Measurements from ENCODE around the gene CBX4.

Gene CBX4

DNA sequence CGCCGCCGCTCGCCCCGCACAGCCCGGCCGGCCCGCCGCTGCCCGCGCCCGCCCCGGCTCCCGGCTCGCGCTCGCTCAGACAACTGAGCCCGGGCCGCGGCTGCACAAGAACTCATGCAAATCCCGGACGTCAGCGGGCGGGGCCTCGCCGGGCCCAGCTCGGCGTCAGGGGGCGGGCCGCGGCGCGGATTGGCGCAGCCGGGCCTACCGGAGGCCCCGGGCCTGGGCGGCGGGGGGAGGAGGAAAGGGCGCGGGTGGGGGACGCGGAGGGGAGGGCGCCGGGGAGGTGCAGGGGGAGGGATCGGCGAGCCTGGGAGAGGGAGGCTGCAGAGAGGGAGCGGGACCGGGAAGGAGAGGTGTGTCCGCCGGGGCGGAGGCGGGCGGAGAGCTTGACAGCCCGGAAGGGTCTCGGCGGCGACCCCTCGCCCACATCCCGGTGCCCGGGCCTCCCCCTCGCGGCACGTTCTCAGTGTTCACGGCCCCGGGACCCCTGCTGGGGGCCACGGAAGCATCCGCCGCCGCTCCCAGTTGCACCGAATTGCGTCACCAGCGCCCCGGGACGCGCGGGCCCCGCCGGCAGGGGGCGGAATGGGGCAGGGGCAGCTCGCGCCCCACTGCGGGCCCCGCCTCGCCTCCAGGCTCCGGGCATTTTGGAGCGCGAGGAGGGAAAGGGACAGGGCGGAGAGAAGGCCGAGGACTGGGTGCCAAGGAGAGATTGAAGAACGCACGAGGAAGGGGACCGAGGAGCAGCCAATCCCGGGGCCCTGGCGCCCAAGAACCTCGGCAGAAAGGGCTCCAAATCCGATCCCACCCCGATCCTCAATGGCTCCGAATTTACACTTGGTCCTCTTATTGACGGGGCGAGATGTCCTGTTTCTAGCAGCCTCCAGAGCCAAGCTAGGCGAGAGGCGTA lies at the start of gene CBX4:
Gene CBX4 (minus strand): TSS at position 85 of the 913 bp plus-strand sequence. CDS start 189 bp downstream, outside the sequence.
- peak; percentile 88 for DNase-seq

DNA sequence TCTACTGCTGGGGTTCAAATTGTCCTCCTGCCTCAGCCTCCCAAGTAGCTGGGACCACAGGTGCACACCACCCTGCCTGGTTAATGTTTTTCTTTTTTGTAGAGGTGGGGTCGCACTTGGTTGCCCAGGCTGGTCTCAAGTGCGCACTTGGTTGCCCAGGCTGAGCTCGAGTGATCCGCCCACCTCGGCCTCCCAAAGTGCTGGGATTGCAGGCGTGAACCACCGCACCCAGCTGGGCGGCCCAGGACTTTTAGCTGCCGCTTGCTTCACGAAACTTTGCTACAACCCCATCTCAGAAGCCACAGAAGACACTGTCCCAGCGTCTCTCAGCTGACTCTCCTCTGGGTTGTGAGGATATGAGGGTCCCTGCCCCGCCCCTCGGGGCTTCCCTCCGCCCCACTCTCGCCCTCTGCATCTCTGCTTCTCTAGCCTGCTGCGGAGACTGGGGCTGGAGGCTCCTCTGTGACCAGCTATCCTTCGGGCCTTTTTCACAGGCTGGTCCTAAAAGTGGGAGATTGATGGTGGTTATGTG lies 48.8 kb upstream of the CBX4 start:
- DNase-seq: no peak

DNA sequence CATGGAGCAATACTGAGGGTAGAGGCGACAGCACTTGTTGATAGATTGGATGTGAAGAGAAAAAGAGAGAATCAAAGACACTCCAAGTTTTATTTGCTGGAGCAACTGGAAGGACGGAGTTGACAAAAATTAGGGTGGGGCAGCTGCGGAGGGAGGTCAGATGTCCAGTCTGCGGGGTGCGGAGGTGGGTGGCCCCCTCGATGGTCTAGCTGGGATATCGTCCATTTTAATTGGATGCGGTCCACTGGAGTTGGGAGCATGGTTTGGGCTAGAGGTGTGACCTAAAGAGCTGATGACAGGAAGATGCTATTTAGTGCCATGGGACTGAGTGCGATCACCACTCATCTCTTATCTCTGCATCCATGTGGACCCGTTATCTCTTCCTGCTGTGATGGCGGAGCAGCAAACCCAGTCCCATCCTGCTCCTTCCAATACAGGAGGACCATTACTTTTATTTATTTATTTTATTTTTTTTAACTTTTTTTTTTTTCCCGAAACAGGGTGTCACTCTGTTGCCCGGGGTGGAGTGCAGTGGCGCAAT lies 48.3 kb upstream of the CBX4 start:
- no peak for DNase-seq

DNA sequence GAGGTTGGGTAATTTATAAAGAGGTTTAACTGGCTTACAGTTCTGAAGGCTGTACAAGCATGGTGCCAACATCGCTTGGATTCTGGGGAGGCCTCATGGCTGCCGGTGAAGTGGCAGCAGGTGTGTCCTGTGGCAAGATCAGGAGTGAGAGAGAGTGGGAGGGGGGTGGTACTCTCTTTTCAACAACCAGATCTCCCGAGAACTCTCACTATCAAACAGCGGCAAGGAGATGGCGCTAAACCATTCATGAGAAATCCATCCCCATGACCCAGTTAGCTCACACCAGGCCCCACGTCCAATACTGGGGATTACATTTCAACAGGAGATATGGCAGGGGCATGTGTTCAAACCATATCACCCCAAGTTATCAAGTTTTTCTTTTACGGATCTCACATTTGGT lies 44.0 kb upstream of the CBX4 start:
- no peak for DNase-seq

DNA sequence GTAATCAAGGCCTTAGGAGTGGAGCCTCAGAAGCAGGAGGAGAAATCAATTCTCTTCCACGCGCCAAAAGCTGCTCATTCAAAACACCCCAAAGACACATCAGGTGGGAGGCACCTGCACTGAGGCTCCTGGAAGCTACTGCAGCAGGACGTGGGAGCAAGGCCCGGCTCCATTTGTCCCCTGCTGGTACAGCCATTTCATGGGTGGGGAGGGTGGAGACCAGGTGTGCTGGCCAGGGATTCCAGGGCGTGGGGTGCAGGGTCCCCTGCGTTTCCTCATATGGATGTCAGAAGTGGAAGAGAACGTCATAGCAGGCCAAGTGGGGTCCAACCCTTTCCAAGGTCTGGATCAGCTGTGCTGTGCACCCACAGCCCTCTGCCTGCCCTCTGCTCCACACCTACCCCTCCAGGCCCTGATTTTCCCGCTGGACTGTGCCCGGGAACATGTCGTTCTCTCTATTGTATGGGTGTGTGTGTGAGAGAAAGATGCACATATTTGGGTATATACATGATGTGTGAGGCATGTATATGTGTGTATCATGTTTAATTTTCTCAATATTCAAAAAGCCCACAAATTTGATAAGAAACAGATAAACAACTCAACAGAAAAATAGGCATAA lies 39.2 kb upstream of the CBX4 start:
- DNase-seq: no peak

DNA sequence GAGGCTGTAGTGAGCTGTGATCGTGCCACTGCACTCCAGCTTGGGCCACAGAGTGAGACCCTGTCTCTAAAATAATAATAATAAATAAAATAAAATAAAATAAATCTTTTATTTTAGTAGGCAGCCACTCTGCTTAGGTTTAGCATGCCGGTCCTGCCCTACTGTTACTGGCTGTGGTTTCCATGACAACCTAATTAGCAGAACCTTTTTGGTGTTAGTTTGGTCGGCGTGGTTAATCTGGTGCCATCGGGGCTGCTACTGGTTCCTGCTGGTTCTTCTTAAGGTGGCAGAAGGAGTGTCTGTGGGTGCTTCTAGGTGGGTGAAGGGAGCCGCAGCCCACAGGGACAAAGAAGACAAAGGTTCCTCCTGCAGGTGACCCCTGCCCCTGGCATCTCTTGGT lies 37.8 kb upstream of the CBX4 start:
- DNase-seq: no peak

DNA sequence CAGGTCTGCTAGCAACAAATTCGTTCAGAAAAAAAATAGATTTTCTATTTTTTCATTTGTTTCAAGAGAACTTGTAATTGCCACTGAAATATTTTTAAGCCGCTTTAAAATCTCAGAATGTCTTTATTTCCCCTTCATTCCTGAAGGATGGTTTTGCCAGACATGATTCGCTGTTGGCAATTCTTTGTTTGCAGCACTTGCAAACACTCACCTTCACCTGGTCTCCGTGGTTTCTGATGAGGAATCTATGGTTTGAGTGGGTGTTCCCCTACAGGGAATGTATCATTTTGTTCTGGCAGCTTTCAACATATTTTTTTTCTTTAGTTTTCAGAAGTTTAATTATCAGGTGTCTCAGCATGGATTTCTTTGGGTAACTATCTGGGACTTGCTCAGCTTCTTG lies 36.3 kb upstream of the CBX4 start:
- no peak for DNase-seq

DNA sequence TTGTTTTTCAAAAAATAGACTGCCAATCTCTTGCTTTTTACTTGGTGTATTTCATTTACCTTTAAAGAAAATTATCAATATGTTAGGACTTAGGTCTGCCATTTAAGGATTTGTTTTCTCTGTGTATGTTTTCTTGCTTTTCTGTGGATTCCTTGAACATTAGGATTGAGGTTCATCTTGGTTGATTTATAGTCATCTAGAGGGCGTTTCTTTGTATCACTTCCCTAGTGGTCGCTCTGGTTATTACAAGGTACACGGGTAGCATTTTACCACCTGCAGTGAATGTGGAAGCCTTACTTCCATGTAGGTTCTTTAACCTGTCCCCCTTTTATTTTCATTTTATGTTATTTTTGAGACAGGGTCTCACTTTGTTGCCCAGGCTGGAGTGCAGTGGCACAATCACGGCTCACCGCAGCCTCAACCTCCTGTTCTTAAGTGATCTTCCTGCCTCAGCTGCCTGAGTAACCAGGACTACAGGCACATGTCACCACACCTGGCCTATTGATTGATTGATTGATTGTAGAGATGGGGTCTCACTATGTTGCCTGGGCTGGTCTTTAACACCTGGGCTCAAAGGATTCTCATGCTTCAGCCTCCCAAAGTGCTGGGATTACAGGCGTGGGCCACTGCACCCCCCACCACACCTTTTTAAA lies 35.2 kb upstream of the CBX4 start:
- peak; percentile 35 for DNase-seq

DNA sequence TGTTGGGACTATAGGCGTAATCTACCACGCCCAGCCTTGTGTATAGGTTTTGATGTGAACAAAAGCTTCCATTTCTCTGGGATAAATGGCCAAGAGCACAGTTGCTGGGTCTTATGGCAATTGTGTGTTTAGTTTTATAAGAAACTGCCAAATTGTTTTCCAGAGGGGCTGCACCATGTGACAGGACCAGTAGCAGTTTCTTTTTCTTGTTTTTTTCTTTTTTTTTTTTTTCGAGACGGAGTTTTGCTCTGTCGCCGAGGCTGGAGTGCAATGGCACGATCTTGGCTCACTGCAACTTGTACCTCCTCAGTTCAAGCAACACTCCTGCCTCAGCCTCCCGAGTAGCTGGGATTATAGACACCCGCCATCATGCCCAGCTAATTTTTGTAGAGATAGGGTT lies 34.3 kb upstream of the CBX4 start:
- DNase-seq: no peak

DNA sequence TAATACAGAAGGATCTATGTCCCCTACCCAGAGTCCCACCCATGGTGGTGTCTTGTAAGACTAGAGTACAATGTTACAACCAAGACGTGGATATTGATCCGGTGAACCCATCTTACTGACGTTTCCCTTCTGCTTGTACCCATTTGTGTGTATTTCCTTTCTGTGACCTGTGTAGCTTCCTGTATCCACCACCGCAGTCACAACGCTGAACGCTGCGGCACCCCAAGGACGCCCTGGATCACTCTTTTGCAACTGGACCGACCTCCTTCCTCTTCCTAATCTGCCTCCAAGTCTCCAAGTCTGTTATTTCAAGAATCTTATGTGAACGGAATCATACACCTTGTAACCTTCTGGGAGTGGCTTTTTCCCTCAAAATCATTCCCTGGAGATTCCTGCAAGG lies 33.5 kb upstream of the CBX4 start:
- no peak for DNase-seq

DNA sequence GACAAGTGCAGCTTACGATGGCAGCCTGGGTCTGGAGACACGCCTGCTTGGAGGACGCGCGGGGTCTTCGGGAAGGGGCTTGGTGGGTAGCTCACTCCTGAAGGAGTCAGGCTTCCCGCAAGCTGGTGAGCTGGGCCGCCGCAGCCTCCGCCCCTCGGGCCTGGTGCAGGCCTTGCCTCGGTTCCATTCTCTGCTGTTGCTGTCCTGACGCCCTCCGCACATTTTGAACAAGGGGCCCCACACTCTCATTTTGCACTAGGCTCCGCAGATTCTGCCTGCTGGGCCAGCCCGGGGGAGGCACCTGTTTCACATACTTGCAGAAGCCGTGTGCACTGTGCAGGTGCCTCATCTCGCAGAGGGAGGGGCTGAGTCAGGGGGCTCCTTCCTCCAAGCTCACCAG lies 31.9 kb upstream of the CBX4 start:
- no peak for DNase-seq

DNA sequence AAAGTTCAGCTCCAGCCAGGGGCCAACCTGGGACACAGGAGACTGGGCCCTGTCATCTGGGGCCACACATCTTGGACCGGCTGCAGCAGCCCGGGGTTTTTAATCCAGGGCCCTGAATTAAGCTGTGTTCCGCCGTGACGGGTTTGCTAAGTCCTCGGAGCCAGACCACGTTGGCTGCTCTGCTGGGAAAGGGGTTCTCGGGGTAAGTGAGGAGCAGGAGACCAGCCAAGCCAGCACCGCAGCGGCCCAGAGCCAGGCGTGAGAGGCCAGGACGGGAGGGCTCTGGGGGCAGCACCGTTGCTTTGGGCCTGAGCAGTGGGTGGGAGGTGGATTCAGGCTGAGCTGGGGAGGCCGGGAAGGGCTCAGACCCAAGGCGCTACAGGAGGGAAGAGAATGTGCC lies 31.3 kb upstream of the CBX4 start:
- no peak for DNase-seq

DNA sequence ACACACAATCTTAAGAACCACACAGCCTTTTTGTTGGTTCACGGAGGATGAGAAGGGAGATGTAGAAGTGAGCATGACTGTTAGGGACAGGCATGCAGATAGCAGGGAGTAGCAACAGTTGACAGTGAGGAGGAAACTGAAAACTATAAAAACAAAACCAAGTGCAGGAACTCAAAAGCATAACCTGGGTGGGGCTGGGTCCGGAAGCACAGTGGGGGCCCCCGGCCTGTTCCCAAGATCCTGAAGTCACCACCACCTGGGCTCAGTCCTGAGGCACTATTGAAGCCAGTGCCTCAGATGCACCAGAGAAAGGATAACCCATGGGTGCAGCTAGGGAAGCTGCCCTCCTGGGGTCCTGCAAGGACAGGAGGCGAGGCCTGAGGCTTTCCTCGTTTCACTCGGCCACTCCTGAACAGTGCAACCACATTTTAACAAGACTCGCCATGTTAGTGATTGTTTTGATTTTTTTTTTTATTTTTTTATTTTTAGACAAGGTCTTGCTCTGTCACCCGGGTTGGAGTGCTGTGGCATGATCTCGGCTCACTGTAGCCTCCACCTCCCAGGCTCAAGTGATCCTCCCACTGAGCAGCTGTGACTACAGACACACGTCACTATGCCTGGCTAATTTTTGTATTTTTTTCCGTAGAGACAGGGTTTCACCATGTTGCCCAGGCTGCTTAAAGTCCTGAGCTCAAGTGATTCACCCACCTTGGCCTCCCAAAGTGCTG lies 27.7 kb upstream of the CBX4 start:
- no peak for DNase-seq

DNA sequence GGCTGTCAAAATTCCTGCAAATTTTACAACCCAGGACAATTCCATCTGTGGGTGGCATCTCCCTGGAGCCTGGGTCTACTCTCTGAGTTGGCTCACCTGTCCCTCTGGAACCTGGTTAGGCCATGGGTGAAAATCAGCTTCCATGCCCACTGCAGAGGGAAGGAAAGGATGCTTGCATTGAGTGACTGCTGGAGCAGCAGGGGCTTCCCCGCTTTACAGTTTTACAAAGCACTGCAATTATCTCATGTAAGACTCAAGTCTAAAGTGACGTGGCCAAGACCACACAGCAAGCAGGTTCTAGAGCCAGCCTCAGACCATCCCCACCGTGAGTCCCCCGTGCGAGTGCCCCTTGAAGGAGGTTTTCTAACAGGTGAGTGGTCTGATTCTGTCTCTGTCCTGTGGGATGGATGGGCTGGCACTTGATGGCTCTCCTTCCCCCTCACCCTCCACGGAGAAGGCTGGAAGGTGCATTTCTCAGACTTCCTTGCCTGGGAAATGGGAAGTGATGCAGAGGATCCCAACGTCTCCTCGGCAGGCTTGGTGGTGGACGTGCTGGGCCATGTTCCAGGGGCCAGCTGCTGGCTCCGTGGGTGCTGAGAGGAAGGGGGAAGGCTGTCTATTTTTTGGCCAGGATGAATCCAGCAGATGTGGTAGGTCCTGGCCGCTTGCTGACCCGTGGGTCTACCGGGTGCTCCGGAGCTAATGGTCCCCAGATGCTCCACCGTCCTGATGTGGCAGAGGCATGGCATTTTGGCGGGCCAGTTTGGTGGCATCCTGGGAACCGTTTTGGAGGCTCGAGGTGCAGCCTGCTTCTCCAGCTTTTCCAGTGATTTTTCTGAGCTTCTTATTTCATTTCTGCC lies 26.3 kb upstream of the CBX4 start:
- DNase-seq: no peak

DNA sequence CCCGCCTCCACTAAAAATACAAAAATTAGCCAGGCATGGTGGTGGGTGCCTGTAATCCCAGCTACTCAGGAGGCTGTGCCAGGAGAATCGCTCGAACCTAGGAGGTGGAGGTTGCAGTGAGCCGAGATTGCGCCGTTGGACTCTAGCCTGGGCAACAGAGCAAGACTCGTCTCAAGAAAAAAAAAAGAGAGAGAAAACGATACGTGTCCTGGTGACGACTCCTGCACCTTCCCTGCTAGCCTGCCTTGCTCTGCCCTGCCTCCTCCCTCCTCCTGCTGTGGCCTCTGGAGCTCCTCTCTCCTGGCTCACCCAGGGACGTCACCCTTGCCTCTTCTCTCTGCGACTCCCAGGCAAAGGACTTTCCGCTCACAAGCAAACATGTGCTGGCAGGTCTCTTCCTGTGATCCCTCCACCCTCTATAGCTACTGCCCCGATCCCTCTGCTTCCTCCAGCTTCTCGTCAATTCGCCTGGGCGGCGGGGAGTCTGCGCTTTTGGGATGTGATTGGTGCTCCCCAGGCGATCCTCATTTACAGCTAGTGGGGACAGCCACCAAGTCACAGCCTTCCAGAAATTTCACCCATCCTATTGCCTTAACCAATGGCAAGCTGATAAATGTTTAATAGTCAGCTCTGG lies 25.5 kb upstream of the CBX4 start:
- DNase-seq: no peak

DNA sequence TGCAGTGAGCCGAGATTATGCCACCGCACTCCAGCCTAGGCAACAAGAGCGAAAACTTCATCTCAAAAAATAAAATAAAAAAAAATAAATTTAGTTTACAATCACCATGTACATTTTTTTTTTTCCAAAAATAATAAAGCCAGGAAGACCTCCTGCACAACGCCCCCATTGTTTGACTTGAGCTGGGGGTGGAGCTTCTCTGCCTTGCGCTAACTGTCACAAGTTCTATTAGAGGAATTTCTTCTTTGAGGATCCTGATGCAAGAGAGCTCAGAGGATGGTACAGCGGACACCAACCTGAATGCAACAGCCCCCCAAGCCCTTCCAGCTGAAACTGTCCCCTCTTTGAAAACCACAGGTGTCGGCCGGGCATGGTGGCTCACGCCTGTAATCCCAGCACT lies 24.9 kb upstream of the CBX4 start:
- DNase-seq: no peak

DNA sequence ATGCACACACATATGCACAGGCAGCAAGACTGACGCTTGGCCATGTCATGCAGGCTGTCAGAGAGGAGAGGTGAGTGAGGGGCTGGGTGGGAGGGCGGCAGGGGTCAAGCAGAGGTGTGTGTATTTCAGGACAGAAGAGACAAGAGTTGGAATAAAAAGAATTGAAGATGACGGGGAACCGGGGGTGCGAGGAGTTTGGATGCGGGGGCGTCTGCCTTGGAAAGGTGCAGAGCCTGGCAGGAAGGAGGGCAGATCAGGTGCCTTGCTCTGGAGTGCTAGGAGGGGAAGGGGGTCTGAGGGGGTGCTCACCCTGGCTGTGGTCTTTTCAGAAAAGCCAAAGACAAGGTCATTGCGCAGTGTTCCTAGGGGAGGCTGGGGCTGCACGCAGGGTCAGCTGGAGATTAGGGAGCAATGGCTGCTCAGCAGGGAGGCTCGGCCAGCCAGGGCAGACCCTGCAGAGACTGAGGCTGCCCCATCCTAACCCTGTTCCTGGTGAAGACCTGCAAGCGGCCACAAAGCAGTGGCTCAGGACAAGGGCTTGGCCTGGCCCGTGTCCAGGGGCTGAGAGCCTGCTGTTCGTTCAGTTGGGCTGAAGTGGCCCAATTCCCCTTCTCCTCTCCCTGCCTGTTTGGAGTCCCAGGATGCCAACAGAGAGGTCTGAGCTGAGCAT lies 23.7 kb upstream of the CBX4 start:
- no peak for DNase-seq

DNA sequence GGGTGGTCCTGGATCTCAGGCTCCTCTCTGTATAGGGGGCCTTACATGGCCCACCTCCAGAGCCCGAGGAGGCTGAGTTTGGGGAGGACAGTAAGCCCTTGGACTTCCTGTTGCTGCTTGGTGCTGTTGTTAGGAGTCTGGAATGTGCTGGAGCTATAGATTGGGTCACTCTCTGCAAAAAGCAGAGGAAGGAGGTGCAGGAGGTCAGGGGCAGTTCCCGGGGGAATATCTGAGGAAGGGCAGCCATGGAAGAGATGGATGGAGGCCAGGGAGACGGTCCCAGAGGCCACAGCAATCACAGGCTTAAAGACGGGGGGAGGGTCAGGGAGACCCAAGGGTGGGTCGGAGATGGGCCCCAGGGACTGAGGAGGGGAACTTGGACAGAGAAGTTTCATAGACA lies 23.0 kb upstream of the CBX4 start:
- DNase-seq: no peak

DNA sequence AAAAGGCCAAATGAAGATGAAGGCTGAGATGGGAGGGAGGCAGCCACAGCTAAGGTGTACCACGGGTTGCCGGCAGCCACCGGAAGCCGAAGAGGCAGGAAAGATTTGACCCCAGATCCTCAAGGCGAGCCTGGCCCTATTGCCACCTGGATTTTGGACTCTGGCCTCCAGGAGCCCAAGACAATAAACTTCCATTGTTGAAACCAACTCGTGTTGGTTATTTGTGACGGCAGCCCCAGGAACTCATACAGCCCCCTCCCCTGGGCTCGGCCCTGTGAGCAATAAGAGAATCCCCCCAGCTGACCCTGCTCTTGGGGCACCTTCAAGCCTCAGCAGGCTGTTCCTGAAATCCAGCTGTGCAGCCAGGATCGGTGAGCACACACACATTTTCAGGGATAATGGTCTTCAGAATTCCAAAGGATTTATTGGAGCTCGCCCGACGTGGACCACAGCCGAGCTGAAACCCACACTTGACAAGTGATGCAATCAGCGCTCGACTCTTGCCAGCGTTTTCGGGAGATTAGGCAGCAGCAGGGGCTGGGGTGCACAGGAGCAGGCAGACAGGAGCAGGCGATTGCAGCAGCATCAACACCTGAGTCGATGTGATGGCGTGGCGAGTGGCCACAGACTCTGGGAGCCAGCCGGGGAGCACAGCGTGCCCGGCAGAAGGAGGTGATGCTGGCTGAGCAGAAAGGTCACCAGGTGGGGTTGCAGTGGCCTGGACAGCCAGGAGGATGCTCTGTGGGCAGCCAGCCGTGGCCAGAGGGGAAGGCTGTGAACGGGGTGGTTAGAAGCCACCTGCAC lies 22.4 kb upstream of the CBX4 start:
- DNase-seq: no peak
